ENCODE data around the gene EXT2.

- no peak for TF ChIP-seq EZH2phosphoT487 (IDR thresholded peaks at IDR 0.05; ENCODE audit: insufficient read depth, low read depth)
- no peak for TF ChIP-seq EZH2 (IDR thresholded peaks at IDR 0.05; ENCODE audit: insufficient read depth, poor library complexity, severe bottlenecking)
These were observed 16.7 kb upstream of the EXT2 start for GRCh38 chr11:44078794-44079193.
